Measurements from ENCODE around the gene BARX2.

GRCh38 chr11:129410395-129410960 lies 34.8 kb downstream of the BARX2 start:
- TF ChIP-seq CTCF (IDR thresholded peaks at IDR 0.05 in 2 of 3, conservative IDR thresholded peaks at IDR 0.05 in 1 of 3; ENCODE audit: borderline replicate concordance in 1 of 3, insufficient read depth in 1 of 3, low read depth in 2 of 3, low read length in 2 of 3) = no peak
- no peak for TF ChIP-seq POLR2AphosphoS5 (IDR thresholded peaks at IDR 0.05; ENCODE audit: low read depth, low read length)
